H1 (cell line): ENCODE results near the gene KAT5. TPM values are rescaled to one million over a fixed set of nuclear protein-coding genes. Genes with fewer than 3 reads are reported as not detected.

Experiments used
- CBX8 ChIP-seq: fragments of 300-800, 300-1000 bp; sonication (generic); IDR thresholded peaks from 2 replicates; pipeline ENCODE4 v1.7.1; 2016; ENCODE audit warnings: low read depth, low read length, borderline replicate concordance
- CHD2 ChIP-seq: IDR thresholded peaks from 2 replicates; pipeline ENCODE4 v1.6.1; 2012; ENCODE audit warnings: low read length, improper control_type of control experiment
- MAFK ChIP-seq: IDR thresholded peaks from 2 replicates; pipeline ENCODE4 v1.6.1; 2012; ENCODE audit warnings: low read depth, mild to moderate bottlenecking, improper control_type of control experiment, low read length
- POLR2A ChIP-seq, 2 experiments: IDR thresholded peaks; 1 replicate in 1 of 2; 2 replicates in 1 of 2; pipeline ENCODE4 v1.6.1; 2011; ENCODE audit warnings: low read depth in 2 of 2, low read length in 2 of 2, mild to moderate bottlenecking in 2 of 2; ENCODE audit errors: control extremely low read depth in 1 of 2
- SIX5 ChIP-seq: IDR thresholded peaks from 2 replicates; pipeline ENCODE4 v1.6.1; 2011; ENCODE audit warnings: mild to moderate bottlenecking, low read depth, low read length
- SP1 ChIP-seq: IDR thresholded peaks from 2 replicates; pipeline ENCODE4 v1.6.1; 2011; ENCODE audit warnings: low read depth, low read length
- TCF12 ChIP-seq: IDR thresholded peaks from 2 replicates; pipeline ENCODE4 v1.6.1; 2011; ENCODE audit warnings: low read depth, mild to moderate bottlenecking, low read length
- polyA plus RNA-seq, 7 experiments: library from polyadenylated mRNA; depleted of rRNA in 3 of 7; stranded (reverse) in 5 of 7; unstranded in 2 of 7; fragments of >200 nt in 5 of 7; fragments of 200-250 nt in 2 of 7; gene quantifications; 1 replicate in 5 of 7; 2 replicates in 1 of 7; 4 replicates in 1 of 7; pipeline versions ENCODE4 v1.2.1 to v1.2.3, GENCODE V29; 2011 to 2013; ENCODE audit warnings: missing spikeins in 2 of 7, mixed read lengths in 2 of 7
- total RNA-seq: library from RNA; stranded (reverse); fragmentation: NEBNext Ultra II Directional; extraction: Animal tissue kit (Norgen Biotek cat#: 25700); gene quantifications from 2 replicates; pipeline ENCODE4 v1.2.1, GENCODE V29; 2021
- TF ChIP-seq, protein P1 (sequence below): fragments of 300-600 bp; sonication (generic); IDR thresholded peaks from 2 replicates; pipeline ENCODE4 v1.7.1; 2012; ENCODE audit warnings: low read length, moderate library complexity, mild to moderate bottlenecking, inconsistent platforms; ENCODE audit not compliant: insufficient replicate concordance

The KAT5 gene
- total and polyA plus RNA-seq, 2 of the 8 experiments (the other 6 are each of a cell fraction or from before 2014, with no cell fraction given) = 26.7 to 37.4 TPM

DNA sequence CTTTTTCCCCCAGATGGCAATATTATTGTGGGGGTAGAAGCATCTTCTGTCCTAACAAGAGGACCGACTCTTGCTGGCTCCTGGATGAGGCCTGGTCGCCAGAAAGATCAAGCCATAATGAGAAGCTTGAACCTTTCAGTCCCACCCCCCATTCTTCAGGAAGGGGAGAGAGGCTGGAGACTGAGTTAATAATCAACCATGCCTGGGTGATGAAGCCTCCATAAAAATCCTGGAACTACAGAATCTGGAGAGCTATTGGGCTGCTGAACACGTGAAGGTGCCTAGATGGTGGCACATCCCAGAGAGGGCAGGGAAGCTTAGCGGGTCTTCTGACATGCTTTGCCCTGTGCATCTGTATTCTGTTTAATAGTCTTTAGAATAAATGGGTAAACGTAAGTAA lies 52.4 kb downstream of the KAT5 start (continued):
- TF ChIP-seq, protein P1, sequence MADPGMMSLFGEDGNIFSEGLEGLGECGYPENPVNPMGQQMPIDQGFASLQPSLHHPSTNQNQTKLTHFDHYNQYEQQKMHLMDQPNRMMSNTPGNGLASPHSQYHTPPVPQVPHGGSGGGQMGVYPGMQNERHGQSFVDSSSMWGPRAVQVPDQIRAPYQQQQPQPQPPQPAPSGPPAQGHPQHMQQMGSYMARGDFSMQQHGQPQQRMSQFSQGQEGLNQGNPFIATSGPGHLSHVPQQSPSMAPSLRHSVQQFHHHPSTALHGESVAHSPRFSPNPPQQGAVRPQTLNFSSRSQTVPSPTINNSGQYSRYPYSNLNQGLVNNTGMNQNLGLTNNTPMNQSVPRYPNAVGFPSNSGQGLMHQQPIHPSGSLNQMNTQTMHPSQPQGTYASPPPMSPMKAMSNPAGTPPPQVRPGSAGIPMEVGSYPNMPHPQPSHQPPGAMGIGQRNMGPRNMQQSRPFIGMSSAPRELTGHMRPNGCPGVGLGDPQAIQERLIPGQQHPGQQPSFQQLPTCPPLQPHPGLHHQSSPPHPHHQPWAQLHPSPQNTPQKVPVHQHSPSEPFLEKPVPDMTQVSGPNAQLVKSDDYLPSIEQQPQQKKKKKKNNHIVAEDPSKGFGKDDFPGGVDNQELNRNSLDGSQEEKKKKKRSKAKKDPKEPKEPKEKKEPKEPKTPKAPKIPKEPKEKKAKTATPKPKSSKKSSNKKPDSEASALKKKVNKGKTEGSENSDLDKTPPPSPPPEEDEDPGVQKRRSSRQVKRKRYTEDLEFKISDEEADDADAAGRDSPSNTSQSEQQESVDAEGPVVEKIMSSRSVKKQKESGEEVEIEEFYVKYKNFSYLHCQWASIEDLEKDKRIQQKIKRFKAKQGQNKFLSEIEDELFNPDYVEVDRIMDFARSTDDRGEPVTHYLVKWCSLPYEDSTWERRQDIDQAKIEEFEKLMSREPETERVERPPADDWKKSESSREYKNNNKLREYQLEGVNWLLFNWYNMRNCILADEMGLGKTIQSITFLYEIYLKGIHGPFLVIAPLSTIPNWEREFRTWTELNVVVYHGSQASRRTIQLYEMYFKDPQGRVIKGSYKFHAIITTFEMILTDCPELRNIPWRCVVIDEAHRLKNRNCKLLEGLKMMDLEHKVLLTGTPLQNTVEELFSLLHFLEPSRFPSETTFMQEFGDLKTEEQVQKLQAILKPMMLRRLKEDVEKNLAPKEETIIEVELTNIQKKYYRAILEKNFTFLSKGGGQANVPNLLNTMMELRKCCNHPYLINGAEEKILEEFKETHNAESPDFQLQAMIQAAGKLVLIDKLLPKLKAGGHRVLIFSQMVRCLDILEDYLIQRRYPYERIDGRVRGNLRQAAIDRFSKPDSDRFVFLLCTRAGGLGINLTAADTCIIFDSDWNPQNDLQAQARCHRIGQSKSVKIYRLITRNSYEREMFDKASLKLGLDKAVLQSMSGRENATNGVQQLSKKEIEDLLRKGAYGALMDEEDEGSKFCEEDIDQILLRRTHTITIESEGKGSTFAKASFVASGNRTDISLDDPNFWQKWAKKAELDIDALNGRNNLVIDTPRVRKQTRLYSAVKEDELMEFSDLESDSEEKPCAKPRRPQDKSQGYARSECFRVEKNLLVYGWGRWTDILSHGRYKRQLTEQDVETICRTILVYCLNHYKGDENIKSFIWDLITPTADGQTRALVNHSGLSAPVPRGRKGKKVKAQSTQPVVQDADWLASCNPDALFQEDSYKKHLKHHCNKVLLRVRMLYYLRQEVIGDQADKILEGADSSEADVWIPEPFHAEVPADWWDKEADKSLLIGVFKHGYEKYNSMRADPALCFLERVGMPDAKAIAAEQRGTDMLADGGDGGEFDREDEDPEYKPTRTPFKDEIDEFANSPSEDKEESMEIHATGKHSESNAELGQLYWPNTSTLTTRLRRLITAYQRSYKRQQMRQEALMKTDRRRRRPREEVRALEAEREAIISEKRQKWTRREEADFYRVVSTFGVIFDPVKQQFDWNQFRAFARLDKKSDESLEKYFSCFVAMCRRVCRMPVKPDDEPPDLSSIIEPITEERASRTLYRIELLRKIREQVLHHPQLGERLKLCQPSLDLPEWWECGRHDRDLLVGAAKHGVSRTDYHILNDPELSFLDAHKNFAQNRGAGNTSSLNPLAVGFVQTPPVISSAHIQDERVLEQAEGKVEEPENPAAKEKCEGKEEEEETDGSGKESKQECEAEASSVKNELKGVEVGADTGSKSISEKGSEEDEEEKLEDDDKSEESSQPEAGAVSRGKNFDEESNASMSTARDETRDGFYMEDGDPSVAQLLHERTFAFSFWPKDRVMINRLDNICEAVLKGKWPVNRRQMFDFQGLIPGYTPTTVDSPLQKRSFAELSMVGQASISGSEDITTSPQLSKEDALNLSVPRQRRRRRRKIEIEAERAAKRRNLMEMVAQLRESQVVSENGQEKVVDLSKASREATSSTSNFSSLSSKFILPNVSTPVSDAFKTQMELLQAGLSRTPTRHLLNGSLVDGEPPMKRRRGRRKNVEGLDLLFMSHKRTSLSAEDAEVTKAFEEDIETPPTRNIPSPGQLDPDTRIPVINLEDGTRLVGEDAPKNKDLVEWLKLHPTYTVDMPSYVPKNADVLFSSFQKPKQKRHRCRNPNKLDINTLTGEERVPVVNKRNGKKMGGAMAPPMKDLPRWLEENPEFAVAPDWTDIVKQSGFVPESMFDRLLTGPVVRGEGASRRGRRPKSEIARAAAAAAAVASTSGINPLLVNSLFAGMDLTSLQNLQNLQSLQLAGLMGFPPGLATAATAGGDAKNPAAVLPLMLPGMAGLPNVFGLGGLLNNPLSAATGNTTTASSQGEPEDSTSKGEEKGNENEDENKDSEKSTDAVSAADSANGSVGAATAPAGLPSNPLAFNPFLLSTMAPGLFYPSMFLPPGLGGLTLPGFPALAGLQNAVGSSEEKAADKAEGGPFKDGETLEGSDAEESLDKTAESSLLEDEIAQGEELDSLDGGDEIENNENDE = no peak
- TF ChIP-seq MAFK (no peak), CBX8 (no peak), POLR2A (IDR thresholded peaks at IDR 0.05; ENCODE audit: control extremely low read depth in 1 of 2, low read depth in 2 of 2, low read length in 2 of 2) (no peak), CHD2 (no peak), SIX5 (no peak), TCF12 (no peak), SP1 (no peak)
- TF ChIP-seq, all 59 proteins: peak for 0
